ENCODE results near the gene SRRM4. TPM values are rescaled to one million over a fixed set of nuclear protein-coding genes. Genes with fewer than 3 reads are reported as not detected.

Gene SRRM4
- total RNA-seq, 1 experiment from 2014 or later = 1.4 TPM

GRCh38 chr12:119207063-119207560 is 225.8 kb downstream of the SRRM4 start:
- Mint-ChIP-seq H3K27me3 (ENCODE audit: low read depth) (no peaks in the 10 kb centered on the region), H3K4me3 (no peak overlapping the region), H3K27ac (no peak overlapping the region; a peak in 1 of 7 replicates), H3K9me3 (no peaks in the 10 kb centered on the region), H3K36me3 (ENCODE audit: insufficient read depth in 1 of 3, low read depth in 3 of 3) (no peaks in the 10 kb centered on the region), H3K4me1 (peaks cover 60 to 67% of the 10 kb centered on the region in 2 experiments)
- Histone ChIP-seq H3K56ac (ENCODE audit: insufficient read length, low read depth, low read length) (no peak overlapping the region), H4K5ac (ENCODE audit: insufficient read length, low read depth, low read length) (no peak overlapping the region), H3K9me3 (ENCODE audit: control insufficient read depth, low read depth, low read length) (no peaks in the 10 kb centered on the region), H3K9ac (ENCODE audit: extremely low read depth, insufficient read length, low read length) (no peak overlapping the region), H2AK5ac (ENCODE audit: insufficient read length, low read length) (no peak overlapping the region), H2BK5ac (ENCODE audit: insufficient read length, low read length) (no peak overlapping the region), H3K79me1 (ENCODE audit: insufficient read depth, low read depth, low read length, poor library complexity, severe bottlenecking) (no peaks in the 10 kb centered on the region), H3K14ac (ENCODE audit: insufficient read depth, low read length) (no peak overlapping the region; the same call in 1 of the 2 replicates), H3K27me3 (ENCODE audit: insufficient read depth, low read length) (no peaks in the 10 kb centered on the region), H3T11ph (ENCODE audit: low read length) (no peak overlapping the region), H4K20me1 (ENCODE audit: control insufficient read depth, insufficient read depth, insufficient read length) (no peaks in the 10 kb centered on the region), H3K4ac (ENCODE audit: low read depth, low read length) (no peak overlapping the region), H2BK15ac (ENCODE audit: low read depth, low read length) (no peak overlapping the region), H2BK12ac (ENCODE audit: insufficient read length, low read depth, low read length) (no peak overlapping the region), H3K23me2 (ENCODE audit: insufficient read length, low read depth, low read length, poor library complexity, severe bottlenecking) (no peaks in the 10 kb centered on the region), H2BK20ac (ENCODE audit: low read depth, low read length, poor library complexity, severe bottlenecking) (no peak overlapping the region), H4K8ac (replicated peaks; ENCODE audit: insufficient read length, low read depth, low read length) (no peak overlapping the region), H2BK120ac (ENCODE audit: low read depth, low read length, poor library complexity, severe bottlenecking) (no peak overlapping the region), H4K91ac (ENCODE audit: insufficient read length, low read depth, low read length) (no peak overlapping the region), H3K4me2 (ENCODE audit: insufficient read depth, insufficient read length, low read length) (no peak overlapping the region), H3K18ac (ENCODE audit: insufficient read length, low read depth, low read length) (no peak overlapping the region), H3K23ac (ENCODE audit: insufficient read length, low read depth, low read length) (no peak overlapping the region), H3K79me2 (ENCODE audit: insufficient read depth, low read length) (no peaks in the 10 kb centered on the region), H2AFZ (ENCODE audit: low read length) (no peak overlapping the region), H3K27ac (ENCODE audit: insufficient read length, low read depth, low read length) (no peak overlapping the region), H3K4me1 (ENCODE audit: insufficient read depth, low read length) (peaks cover 9% of the 10 kb centered on the region; the same call in 1 of the 2 replicates)
- TF ChIP-seq, protein P1, sequence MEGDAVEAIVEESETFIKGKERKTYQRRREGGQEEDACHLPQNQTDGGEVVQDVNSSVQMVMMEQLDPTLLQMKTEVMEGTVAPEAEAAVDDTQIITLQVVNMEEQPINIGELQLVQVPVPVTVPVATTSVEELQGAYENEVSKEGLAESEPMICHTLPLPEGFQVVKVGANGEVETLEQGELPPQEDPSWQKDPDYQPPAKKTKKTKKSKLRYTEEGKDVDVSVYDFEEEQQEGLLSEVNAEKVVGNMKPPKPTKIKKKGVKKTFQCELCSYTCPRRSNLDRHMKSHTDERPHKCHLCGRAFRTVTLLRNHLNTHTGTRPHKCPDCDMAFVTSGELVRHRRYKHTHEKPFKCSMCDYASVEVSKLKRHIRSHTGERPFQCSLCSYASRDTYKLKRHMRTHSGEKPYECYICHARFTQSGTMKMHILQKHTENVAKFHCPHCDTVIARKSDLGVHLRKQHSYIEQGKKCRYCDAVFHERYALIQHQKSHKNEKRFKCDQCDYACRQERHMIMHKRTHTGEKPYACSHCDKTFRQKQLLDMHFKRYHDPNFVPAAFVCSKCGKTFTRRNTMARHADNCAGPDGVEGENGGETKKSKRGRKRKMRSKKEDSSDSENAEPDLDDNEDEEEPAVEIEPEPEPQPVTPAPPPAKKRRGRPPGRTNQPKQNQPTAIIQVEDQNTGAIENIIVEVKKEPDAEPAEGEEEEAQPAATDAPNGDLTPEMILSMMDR (conservative IDR thresholded peaks at IDR 0.05) = no peak
- DNase-seq = no peak
- no CpG with 5 or more reads among the region's 2 CpGs for WGBS (ENCODE audit: extremely low coverage, insufficient read length, low lambda C conversion rate)

All from H9 (cell line).